ENCODE measurements around the gene GGT5.

DNA sequence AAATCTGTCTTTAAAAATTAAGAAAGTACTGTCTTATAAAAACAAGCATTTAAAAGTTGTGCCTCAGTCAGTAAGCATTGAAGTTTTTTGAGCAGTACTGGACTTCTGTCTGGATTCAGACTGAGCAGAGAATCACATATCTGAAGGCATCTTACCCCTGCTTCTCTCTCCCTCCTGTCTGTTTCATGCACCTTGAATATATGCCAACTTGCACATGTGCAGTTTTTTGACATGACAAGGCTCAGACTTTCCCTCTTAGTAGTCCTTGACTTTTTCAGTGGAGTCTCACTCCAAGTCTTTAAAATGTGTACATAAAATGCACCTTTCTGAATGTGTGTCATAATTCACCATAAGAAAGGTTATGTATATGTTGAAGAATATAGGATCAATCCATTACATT lies 45.6 kb upstream of the GGT5 start:
- TF ChIP-seq, protein P1, sequence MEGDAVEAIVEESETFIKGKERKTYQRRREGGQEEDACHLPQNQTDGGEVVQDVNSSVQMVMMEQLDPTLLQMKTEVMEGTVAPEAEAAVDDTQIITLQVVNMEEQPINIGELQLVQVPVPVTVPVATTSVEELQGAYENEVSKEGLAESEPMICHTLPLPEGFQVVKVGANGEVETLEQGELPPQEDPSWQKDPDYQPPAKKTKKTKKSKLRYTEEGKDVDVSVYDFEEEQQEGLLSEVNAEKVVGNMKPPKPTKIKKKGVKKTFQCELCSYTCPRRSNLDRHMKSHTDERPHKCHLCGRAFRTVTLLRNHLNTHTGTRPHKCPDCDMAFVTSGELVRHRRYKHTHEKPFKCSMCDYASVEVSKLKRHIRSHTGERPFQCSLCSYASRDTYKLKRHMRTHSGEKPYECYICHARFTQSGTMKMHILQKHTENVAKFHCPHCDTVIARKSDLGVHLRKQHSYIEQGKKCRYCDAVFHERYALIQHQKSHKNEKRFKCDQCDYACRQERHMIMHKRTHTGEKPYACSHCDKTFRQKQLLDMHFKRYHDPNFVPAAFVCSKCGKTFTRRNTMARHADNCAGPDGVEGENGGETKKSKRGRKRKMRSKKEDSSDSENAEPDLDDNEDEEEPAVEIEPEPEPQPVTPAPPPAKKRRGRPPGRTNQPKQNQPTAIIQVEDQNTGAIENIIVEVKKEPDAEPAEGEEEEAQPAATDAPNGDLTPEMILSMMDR (IDR thresholded peaks at IDR 0.05 in 8 of 11, conservative IDR thresholded peaks at IDR 0.05 in 3 of 11): no peak
- TF ChIP-seq POLR2A (IDR thresholded peaks at IDR 0.05) (no peak), POLR2AphosphoS5 (IDR thresholded peaks at IDR 0.05) (no peak)

Data from spleen (tissue), 7 donors.